ENCODE results near the gene GEMIN4. TPM values are rescaled to one million over a fixed set of nuclear protein-coding genes. Genes with fewer than 3 reads are reported as not detected.

The GEMIN4 gene
- total and polyA plus RNA-seq, 4 donors, result 2.8 to 7.0 (median 5.9) TPM

- peaks cover 0 to 7% (median 3%) of the 10 kb centered on the region in 4 donors for H3K4me1 ChIP-seq (ENCODE audit: control insufficient read depth in 4 of 4, insufficient read depth in 4 of 4, low read length in 3 of 4)
- WGBS, result 79% methylated on average over 11 of the region's 11 CpGs
- no peak overlapping the region for H3K4me3 ChIP-seq (ENCODE audit: low read depth in 1 of 3, low read length in 3 of 3)
- no peaks in the 10 kb centered on the region for H3K36me3 ChIP-seq (ENCODE audit: control insufficient read depth in 4 of 4, insufficient read depth in 3 of 4, low read depth in 1 of 4, low read length in 3 of 4)
- DNase-seq (ENCODE audit: low spot score), result no peak
- TF ChIP-seq RXRA (IDR thresholded peaks at IDR 0.05), result no peak
- TF ChIP-seq EGR1 (IDR thresholded peaks at IDR 0.05; ENCODE audit: low read depth in 2 of 2), result no peak
- no peak for TF ChIP-seq CTCF (IDR thresholded peaks at IDR 0.05; ENCODE audit: low read depth, low read length, missing input control)
- TF ChIP-seq FOXA1 (IDR thresholded peaks at IDR 0.05), result no peak
- no peak for TF ChIP-seq RAD21 (IDR thresholded peaks at IDR 0.05)
- no peak for TF ChIP-seq GABPA (IDR thresholded peaks at IDR 0.05 in 1 of 2, conservative IDR thresholded peaks at IDR 0.05 in 1 of 2)
- TF ChIP-seq ATF3 (IDR thresholded peaks at IDR 0.05), result no peak
- TF ChIP-seq SP1 (IDR thresholded peaks at IDR 0.05), result no peak
- no peak for TF ChIP-seq FOXA2 (IDR thresholded peaks at IDR 0.05)
- TF ChIP-seq HNF4G (IDR thresholded peaks at IDR 0.05), result no peak
- no peak for TF ChIP-seq YY1 (IDR thresholded peaks at IDR 0.05)
- H3K9ac ChIP-seq (ENCODE audit: low read depth in 1 of 2, low read length in 2 of 2), result no peak overlapping the region
- H3K27me3 ChIP-seq (ENCODE audit: control insufficient read depth in 4 of 4, insufficient read depth in 4 of 4, low read length in 3 of 4), result no peaks in the 10 kb centered on the region
- H3K9me3 ChIP-seq (ENCODE audit: control insufficient read depth in 4 of 4, low read length in 3 of 4), result no peaks in the 10 kb centered on the region
- no peak overlapping the region for H3K27ac ChIP-seq (ENCODE audit: low read depth in 1 of 2, low read length in 2 of 2)
These were observed 46.2 kb upstream of the GEMIN4 start for GRCh38 chr17:798246-798645.

- TF ChIP-seq JUND (IDR thresholded peaks at IDR 0.05) (no peak), RXRA (IDR thresholded peaks at IDR 0.05) (no peak), SP1 (IDR thresholded peaks at IDR 0.05) (no peak), CTCF (IDR thresholded peaks at IDR 0.05; ENCODE audit: low read depth, low read length, missing input control) (no peak), RAD21 (IDR thresholded peaks at IDR 0.05) (no peak), HNF4A (conservative IDR thresholded peaks at IDR 0.05) (no peak), ZBTB33 (IDR thresholded peaks at IDR 0.05) (no peak), NR2F2 (IDR thresholded peaks at IDR 0.05) (no peak), HNF4G (IDR thresholded peaks at IDR 0.05) (no peak), EGR1 (IDR thresholded peaks at IDR 0.05; ENCODE audit: low read depth in 2 of 2) (no peak), FOXA2 (IDR thresholded peaks at IDR 0.05) (no peak), GABPA (IDR thresholded peaks at IDR 0.05 in 1 of 2, conservative IDR thresholded peaks at IDR 0.05 in 1 of 2) (no peak), FOXA1 (IDR thresholded peaks at IDR 0.05) (no peak), MAX (IDR thresholded peaks at IDR 0.05) (no peak), REST (IDR thresholded peaks at IDR 0.05) (no peak), TAF1 (conservative IDR thresholded peaks at IDR 0.05) (no peak), YY1 (IDR thresholded peaks at IDR 0.05) (no peak), ATF3 (IDR thresholded peaks at IDR 0.05) (no peak)
- Histone ChIP-seq H3K4me3 (ENCODE audit: low read depth in 1 of 3, low read length in 3 of 3) (no peak overlapping the region), H3K9ac (ENCODE audit: low read depth in 1 of 2, low read length in 2 of 2) (no peak overlapping the region), H3K36me3 (ENCODE audit: control insufficient read depth in 4 of 4, insufficient read depth in 3 of 4, low read depth in 1 of 4, low read length in 3 of 4) (peaks cover 0 to 2% (median under 1%) of the 10 kb centered on the region in 4 donors), H3K4me1 (ENCODE audit: control insufficient read depth in 4 of 4, insufficient read depth in 4 of 4, low read length in 3 of 4) (peaks cover 0 to 7% (median 3%) of the 10 kb centered on the region in 4 donors), H3K9me3 (ENCODE audit: control insufficient read depth in 4 of 4, low read length in 3 of 4) (no peaks in the 10 kb centered on the region), H3K27ac (ENCODE audit: low read depth in 1 of 2, low read length in 2 of 2) (no peak overlapping the region), H3K27me3 (ENCODE audit: control insufficient read depth in 4 of 4, insufficient read depth in 4 of 4, low read length in 3 of 4) (no peaks in the 10 kb centered on the region)
- WGBS, result 93% methylated on average over 22 of the region's 22 CpGs
- no peak for DNase-seq (ENCODE audit: low spot score)
These were observed 45.3 kb upstream of the GEMIN4 start for GRCh38 chr17:797236-797840.
